NCI-H446 (cell line): Measurements from ENCODE around the gene FHIT.
"Not testable (repeated sequence)": the region's sequence is repeated elsewhere in the genome, so short reads cannot be mapped to it uniquely, and the experiment has no call there.

Experiments used
- DNase-seq, 2 experiments: peaks; one replicate each; lab custom pipeline; 2025; lab: John Stamatoyannopoulos, UW

FHIT gene

DNA sequence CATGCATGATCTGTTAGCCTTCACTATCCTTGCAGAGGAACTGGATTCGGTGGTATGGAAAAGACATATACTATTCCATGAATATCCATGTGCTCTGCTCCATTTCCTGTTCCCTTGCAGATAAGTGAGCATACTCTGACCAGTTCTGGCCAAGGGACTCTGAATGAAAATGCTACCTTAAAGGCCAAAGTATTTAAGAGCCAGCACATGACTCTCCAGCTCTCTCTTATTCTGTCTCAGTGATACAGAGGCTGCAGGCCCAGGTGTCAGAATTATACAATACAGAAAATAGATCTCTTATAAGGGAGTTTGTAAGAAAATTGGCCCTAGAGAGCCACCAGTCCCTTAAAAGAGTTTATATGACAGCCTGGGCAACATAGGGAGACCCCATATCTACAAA, 1421.7 kb downstream of the FHIT start:
- no peak for DNase-seq

GRCh38 chr3:59824876-59825275, 1426.4 kb downstream of the FHIT start:
- no peak for DNase-seq

GRCh38 chr3:59821274-59821673, 1430.0 kb downstream of the FHIT start:
- DNase-seq = peak in 1 of 2 experiments; percentile 14

- DNase-seq = no peak
These were observed 1430.8 kb downstream of the FHIT start for GRCh38 chr3:59820352-59820934.

DNA sequence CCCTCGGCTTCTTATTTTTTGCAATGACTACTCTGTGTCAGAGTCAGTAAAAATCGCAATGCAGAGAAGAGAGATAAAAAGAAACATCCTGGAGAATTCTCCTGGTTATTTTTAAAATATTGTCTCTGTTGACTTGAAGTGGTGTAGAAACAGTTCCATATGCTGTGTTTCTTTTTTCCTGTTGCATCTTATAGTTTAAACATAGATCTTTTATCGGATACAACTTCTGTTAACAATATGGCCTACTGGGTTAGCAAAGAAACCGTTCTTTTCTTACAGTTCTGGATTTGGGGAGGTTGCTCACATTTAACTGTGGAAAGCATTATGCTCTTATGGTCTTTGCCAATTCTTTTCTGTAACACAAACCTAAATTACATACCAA, 1432.3 kb downstream of the FHIT start:
- DNase-seq = no peak

GRCh38 chr3:59818033-59818918, 1433.0 kb downstream of the FHIT start:
- DNase-seq = no peak

- no peak for DNase-seq
These were observed 1433.7 kb downstream of the FHIT start for GRCh38 chr3:59817511-59817910.

DNA sequence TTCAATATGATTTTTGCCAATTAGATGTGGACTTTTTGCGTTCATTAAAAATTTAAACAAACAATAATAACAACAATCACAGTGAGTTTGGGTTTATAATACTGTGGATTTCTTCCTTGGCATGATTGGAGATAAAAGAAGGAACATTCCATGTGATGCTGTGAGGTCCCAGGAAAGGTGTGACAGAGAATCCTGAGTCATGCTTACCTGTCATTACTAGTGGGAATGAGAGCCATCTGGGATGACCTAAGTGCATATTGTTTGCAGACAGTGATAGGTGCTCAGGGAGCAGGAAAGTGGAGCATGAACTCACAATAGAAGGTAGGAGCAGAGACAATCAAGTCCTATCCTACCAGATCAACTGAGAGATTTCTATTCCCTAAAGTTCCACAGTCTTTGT, 1434.9 kb downstream of the FHIT start:
- DNase-seq = no peak

DNA sequence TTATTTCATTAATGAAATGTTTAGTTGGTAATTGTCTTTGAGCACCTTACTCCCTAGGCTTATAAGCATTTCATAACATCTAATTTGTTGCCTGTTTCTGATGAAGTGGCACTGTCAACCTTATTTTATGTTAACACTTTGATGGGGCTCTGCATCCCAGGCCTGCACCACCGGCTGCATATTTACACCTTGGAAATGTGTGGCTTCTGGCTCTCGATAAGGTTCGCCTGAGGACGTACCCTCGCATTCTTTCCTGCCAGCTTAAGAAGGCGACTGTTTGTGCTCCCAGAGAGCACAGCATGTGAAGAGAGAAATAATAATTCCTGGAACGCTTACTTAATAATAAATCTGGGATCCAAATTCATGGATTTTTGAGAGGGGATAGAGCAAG, 1438.1 kb downstream of the FHIT start:
- no peak for DNase-seq

GRCh38 chr3:59812237-59813147, 1438.8 kb downstream of the FHIT start:
- no peak for DNase-seq

GRCh38 chr3:59811160-59811559, 1440.1 kb downstream of the FHIT start:
- no peak for DNase-seq

DNA sequence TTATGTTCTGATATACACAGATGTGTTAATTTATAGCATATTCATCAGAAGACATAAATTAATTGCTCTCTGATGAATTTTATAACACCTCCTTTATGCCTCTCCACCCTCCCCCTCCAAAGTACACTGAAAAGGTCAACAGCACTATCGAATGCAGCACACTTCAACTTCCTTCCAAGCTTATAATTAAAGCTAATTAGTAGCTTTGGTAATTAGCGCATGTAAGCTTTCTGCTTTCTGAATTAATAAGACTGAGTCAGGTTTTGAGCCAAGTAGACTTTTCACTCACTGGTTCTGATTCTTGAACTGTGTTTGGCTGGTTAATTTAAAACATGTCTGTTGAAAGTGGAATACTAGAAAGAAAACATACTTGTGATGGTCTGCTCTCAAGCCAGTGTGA, 1440.6 kb downstream of the FHIT start:
- no peak for DNase-seq

DNA sequence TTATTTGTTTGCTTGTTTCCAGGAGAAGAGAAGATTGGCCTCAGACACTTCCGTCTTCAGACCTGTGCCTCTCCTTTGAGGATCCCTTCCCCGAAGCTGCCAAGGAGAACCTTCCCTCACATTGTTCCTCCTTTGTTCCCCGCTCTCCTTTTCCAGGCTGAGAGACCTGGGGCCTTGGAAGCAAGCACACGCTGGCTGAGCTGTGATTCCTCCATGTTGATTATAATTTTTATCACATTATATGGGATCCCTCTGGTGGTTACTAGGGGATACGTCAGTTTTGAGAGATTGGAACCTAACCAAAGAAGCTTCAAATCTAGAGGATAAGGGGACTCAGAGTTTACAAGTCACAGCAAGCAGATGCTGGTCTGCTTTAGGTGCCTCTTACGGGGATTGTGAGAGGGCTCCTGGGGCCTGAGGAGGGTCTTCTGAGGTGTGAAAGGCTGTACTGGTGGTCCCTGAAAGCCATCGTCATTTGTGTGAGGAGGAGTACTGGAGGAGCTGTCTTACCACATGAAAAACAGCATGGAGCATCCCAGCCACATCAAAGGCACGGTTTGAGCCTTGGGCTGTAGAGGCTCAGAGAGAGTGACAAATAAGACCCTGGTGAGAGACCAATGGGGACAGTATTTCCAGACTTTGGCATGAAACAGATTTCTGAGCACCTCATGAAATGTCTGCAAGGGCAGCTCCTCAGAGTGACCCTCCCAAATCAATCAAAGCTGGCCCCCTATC, 1441.4 kb downstream of the FHIT start:
- DNase-seq = peak in 1 of 2 experiments; percentile 33

- no peak for DNase-seq
These were observed 1442.2 kb downstream of the FHIT start for GRCh38 chr3:59809016-59809415.

DNA sequence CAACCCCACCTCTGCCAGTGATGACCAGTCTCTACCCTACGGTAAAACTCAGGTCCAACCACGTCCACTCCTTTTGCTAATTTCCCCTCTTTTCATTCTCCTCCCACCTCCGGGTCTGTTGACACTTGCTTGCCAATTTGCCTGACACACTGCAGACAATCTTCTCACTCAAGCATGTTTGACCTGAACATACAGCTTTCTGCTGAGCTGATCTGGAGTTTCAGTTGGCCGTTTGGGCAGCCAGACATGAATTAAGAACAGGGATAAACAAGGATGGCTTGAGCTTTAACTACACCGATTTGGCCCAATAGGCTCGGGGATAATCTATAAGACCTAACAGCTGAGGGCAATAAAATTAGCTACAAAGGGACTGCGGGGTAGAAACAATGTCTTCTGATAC, 1442.8 kb downstream of the FHIT start:
- DNase-seq = no peak

GRCh38 chr3:59803268-59803667, 1448.0 kb downstream of the FHIT start:
- peak in 1 of 2 experiments; percentile 49 for DNase-seq

GRCh38 chr3:59802453-59802852, 1448.8 kb downstream of the FHIT start:
- not testable (repeated sequence) for DNase-seq

GRCh38 chr3:59802045-59802444, 1449.2 kb downstream of the FHIT start:
- DNase-seq = no peak

- DNase-seq = no peak
These were observed 1450.8 kb downstream of the FHIT start for GRCh38 chr3:59800481-59800880.

GRCh38 chr3:59798372-59799086, 1452.7 kb downstream of the FHIT start:
- no peak for DNase-seq

DNA sequence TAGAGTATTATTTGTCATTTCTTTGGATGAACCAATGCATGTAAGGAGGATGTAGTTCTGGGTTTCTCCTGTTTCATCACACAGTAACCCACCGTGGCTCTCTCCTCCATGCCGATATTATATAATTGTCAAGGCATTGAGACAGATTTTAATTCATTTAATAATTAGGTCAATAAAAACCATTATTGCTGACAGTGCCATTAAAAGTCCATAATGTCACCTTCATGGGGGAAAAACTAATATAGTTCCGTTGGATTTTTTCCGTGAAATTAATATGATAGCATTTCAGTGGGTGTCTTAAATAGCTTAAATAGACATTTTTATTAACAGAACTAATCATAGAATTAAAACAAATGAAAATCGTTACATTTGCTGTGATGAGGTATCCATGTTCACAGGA, 1453.7 kb downstream of the FHIT start:
- DNase-seq = no peak
